ENCODE results near the gene ERH.

Gene ERH

DNA sequence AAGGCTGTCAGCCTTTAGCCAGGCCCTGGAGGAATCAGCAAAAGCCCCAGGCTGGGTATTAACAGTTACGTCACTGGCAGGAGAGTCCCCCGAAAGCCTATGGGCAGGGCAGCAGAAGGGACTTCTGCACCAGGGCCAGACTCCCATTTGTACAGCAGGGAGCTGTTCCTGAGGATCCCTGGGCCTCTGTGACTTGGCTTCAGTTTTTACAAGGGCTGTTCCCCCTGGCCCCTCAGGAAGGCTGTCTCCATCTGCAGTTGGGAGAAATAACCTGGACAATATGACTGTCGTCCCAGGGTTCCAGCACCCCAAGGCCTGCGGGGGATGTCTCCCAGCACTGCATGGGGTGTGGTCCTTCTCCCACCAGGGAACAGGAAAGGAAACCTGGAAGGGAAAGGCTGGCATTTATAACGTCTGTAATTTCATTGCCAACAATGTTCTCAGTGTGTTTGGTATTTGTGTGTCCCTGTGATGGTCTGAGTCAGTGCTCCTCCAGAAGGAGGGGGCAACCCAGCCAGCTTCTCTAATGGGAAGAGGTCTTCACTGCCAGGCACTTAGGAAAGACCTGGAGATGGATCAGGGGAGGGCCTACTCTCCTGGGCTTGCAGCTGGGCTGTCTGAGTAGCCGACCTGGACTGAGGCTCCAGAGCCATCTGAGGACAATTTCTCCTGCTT lies 42.4 kb downstream of the ERH start:
- no peak for DNase-seq (ENCODE audit: low spot score)

DNA sequence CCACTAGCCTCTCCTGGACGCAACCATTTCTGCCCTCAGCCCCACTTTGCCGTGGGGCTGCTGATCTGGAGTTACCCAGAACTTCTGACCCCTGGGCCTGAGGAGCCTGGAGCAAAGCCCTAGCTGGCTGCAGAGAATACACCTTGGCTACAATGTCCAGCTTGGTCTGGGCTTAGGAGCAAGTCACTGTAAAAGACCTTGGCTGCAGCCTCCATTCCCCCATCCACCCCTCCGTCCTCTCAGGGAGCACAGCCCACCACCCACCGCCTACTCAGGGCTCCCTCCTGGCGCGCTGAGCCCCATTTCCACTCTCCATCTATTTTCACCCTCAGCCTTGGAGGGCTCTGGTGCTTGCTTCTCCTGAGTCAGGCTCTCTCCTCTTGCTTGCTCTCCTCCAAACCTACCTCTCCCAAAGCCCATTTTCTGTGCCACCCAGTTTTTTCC lies 42.9 kb downstream of the ERH start:
- no peak for DNase-seq (ENCODE audit: low spot score)

DNA sequence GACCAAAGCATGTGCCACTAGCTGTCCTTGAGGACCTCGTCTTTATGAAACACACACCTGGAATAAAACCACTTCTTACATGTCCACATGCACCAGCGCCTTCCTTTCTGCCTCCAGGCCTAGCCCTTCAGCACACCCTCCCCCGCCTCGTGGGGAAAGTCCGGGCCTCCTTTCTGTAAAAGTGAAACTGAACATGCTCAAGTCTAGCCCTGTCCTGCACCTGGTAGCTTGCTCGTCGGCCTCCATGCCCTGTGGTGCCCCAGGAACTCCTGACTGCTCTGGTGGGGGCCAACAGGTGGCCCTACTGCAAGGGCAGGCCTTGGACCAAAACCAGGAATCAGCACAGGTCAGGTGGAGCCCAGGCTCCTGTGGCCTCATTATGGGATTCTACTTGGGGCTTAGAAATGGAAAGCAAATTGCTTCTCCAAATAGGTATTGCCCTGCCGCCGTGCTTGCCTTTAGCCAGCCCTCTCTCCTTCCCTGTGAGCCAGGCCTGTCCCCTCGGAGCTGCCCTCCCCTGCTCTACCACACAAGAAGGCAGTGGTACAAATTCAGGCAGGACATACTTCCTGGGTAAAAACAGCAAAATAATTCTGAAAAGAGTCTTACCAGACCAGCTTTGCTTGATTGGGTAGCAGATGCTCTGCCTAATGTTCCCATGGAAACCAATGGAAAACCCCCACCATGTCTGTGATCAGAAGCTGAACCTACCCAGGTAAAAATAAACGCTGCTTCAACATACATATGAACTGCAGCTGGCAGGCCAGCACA lies 43.5 kb downstream of the ERH start:
- peak; percentile 77 for DNase-seq (ENCODE audit: low spot score)

DNA sequence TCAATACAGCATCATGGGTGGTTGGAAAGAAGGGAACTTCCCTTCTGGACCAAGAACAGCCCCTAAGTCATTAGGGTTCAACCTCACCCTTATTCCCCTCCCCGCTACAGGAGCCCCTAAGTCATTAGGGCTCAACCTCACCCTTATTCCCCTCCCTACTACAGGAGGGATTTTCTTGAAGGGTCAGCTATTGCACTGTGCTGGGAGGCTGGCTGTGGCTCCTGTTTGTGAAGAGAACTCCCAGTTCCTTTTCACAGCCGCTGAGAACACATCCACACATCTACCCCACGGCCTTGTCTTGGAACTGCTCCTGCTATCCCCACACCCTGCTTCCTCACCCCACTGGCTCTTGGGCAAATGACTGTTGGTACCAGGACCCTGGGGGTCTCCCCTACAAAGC lies 44.9 kb downstream of the ERH start:
- no peak for DNase-seq (ENCODE audit: low spot score)

DNA sequence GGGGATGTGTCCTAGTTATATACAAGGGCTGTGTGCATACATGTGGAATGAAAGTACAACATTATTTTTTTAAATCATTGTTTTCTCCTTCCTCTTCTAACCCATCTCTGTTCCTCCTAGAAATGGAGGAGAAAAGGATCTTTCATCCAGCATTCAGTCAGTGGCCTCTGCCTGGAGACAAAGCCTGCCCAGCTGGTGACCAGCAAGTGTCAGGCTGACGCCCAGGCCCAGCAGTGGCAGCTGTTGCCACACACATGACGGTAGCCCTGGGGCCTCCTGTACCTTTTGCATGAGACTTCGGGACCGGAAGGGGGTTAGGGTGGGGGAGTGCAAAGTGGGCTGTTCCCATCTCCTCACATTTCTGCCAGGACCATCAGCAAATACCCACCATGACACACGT lies 46.2 kb downstream of the ERH start:
- no peak for DNase-seq (ENCODE audit: low spot score)

DNA sequence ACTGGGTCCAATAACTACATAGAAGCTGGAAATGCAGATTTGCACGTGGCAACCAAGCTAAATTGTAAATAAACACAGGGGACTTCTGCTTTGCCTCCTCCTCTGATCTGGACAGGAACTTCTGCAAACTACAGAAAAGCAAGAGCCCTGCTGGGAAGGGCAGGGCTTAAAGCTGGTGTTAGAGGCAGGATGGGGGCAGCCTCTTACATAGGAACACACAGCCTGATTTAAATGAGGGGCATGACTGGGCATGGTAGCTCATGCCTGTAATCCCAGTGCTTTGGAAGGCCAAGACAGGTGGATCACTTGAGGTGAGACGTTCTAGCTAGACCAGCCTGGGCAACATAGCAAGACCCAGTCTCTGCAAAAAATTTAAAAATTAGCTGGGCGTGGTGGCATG lies 46.7 kb downstream of the ERH start:
- no peak for DNase-seq (ENCODE audit: low spot score)

DNA sequence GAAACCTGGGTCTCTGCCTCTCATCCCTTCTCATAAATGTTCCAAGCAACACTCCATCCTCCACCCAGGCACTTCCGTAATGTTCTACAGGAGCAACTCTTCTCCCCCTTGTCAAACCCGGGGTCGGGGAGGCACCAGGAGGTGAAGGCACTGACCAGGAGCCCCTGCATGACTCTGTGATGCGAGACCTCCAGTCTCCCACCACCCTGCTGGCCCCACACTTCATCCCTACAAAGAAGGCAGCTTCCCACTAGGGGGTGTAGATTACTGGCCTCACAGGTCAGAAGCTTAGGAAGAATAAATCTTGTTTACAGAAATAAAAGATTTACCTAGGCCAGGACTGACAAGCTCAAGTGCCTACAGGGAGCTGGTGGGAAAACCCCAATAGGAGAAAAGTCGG lies 47.2 kb downstream of the ERH start:
- DNase-seq (ENCODE audit: low spot score), result no peak

DNA sequence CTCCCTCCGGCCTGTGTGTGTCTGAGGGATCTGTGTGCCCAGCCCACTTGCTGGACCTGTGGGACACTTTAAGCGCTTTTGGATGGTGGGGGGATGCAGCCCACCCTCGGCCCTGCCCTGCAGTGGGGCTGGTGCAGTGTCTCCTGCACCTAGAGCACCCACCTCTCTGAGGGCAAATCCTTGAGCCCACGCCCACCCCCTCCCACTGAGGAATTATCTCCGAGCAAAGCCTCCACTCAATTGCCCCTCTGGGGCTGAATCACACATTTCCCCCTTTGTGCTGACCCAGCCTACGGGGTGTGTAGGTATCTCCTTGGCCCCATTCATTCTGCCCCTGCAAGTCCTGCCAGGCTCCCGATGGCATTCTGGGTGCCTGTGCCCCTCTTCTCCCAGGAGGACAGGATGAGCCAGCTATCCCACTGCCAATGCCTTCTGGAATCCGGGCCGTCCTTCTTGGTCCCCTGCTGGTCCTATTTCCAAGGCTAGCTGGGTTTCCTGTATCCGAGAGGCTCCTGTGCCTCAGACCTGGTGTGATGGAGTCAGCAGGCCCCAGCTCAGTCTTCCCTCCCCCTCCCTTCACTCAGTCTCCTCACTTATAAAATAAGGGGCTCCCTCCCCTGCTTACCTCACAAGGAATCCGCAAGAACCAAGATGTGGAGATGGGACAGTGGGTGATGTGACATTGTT lies 48.9 kb downstream of the ERH start:
- DNase-seq (ENCODE audit: low spot score), result no peak

DNA sequence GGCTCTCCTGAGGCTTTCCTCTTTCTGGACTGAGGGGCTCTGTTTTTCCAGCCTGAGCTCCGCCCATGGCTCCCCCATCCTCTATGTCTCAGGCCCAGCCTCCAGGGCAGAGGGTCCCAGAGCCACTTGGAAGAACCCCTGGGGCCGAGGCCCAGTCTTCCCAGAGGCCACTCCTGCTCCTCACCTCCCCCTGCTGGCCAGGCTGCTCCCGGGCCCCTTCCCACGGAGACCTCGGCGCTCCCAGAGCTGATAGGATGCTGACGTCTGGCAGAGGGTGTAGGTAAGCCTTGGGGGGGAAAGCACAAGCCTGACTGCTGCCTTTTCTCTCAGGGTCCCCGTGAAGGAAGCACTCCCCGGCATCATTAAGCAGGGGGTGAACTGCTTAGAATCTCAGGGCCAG lies 51.4 kb downstream of the ERH start:
- DNase-seq (ENCODE audit: low spot score), result peak; percentile 9

DNA sequence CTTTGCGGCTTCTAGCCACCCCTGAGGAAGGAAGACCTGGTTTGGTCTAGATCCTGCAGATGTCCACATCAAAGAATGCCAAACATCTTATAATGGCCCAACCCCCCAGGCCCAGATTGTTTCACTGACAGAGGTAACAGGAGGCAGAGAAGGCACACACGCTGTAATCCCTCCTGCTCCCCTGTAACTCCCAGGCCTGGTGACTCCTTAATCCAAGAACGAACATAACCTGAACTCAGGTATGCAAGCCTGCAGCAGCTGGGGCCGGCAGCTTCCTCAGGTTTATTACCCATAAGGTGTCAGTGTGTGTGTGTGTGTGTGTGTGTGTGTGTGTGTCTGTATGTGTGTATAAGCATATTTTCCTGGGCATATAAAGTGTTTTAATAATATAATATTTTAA lies 52.7 kb downstream of the ERH start:
- no peak for DNase-seq (ENCODE audit: low spot score)

DNA sequence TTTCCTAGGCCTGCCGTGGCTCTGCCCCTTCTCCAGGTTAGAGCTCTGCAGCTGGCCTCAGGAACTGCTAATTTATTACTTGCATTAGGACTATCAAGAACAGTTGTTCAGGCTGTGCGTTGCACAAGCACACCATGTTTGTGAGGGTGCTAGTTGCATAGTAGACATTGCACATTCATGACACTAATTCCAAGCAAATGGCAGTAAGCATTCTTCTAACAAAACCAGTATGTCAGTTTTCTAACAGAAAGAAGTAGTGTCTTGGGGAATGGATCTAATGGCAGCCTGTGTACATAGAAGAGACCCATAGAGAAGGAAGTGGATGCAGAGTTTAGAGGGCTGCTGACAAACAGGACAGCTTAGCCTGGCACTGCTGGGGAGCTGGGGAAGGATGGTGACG lies 53.9 kb downstream of the ERH start:
- DNase-seq (ENCODE audit: low spot score), result no peak

DNA sequence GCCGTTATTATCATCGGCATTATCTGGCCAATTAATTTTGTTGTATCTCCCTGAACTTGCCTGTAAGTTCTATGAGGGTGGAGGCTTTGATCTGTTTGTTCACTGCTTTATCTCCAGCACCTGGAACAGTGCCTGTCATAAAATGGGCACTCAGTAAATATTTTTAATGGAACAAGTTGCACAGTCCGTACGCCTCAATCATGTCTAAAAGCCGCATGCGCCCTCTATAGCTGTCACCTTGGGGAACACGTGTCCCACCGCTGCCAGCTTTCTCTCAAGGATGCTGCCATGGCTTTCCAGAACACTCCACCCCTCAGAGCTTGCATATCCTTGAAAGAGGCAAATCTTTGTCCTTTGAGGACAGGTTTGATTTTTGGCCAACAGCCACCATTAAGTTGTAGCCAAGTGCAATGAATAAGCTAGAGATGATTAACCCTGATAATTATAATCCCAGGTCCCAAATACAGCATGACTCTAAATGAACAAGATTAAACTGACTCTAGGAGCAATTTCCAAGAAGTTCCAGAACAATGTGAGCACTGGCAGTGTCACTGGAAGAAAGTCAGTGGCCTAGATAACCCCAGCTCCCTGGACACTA lies 55.1 kb downstream of the ERH start:
- DNase-seq (ENCODE audit: low spot score), result no peak

DNA sequence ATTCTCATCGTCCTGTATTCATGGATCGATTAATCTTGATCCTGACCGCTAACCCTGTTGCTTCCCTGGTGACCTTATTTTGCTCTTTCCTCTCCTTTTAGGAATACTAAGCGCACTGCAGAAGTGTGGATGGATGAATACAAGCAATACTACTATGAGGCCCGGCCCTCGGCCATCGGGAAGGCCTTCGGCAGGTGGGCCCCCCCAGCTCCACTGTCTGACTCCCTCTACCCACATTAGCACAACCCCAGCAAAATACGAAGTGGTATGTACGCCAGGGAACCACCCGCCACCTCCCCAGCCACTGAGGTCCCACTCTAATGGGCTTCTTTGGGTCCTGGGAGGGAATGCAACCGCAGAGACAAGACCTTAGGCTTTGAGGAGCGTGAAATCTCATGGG lies 58.7 kb downstream of the ERH start:
- no peak for DNase-seq (ENCODE audit: low spot score)

DNA sequence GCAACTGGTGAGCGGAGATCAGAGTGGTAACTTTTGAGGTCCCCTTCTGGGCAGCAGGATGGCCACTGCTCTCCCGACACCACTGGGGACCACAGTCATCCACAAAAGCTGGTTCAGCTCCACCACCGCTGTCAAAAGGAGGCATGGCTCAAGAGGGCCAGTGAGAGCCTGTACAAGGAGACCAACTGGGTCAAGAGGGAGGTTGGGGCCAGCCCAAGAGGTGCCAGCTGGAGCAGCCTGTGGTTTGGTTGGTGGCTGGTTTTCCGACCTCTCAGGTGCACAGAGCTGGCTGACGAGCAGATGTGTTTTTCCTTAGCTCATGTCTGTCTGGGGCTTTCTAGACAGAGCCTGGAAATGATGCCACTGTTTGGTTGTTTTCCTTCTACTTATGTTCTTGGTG lies 60.1 kb downstream of the ERH start:
- DNase-seq (ENCODE audit: low spot score), result no peak

DNA sequence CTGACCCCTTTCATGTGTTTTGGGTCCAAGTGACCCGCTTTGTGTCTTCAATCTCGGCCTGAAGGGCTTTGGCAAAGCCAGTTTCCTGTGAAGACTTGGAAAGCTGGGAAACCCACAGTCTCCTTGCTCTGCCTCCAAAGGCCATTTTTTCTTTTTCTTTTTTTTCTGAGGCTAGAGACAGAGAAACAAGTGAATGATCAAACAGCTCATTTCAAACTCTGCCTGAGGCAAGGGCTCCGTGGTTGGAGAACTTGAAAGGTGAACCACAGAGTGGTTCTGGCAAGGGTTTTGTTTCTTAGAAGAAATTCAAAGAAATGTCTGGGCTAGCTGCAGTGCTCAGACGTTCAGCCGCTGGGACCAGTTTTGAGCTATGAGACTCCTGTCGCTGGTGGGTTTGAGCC lies 62.7 kb downstream of the ERH start:
- DNase-seq (ENCODE audit: low spot score), result no peak

DNA sequence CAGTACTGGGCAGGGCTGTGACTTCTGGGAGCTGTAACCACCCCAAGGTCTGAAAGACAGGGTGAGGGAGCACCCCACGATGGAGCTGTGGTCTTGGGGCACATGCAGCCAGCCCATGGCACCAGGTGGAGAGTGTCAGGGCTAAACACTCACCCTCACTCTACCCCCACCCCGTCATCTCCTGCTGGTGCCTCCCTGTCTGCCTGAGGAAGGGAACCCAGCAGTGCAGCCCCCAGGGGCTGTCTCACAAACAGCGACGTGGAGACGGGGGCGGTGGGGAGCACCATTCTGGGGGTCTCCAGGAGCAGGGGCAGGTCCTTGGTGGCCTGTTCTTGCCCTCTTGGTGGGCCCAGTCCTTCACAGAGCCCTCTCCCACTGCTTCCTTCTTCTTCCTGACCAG lies 63.5 kb downstream of the ERH start:
- DNase-seq (ENCODE audit: low spot score), result no peak

DNA sequence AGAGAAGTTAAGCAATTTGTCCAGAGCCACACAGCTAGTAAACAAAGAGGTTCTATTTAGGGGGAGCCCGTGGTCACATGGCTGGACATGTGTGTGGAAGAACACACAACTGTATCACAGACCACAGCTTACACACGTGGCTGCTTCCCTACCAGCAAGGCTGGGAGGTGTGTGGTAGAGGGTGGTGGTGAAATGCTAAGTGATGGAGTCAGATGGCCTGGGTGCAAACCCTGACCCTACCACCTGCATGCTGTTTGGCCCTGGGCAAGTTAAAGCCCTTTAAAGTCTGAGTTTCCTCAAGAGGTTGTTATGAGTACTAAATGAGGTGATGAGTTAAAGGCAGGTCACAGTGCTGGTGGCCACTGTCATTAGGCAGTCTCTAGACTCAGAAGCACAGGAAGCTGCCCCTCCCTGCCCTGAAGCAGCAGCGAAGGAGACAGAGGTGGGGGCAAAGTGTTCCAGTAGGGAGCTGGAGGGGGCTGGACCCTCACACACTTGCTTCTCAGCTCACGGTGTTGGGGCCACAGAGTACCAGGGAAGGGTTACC lies 64.2 kb downstream of the ERH start:
- DNase-seq (ENCODE audit: low spot score), result no peak

DNA sequence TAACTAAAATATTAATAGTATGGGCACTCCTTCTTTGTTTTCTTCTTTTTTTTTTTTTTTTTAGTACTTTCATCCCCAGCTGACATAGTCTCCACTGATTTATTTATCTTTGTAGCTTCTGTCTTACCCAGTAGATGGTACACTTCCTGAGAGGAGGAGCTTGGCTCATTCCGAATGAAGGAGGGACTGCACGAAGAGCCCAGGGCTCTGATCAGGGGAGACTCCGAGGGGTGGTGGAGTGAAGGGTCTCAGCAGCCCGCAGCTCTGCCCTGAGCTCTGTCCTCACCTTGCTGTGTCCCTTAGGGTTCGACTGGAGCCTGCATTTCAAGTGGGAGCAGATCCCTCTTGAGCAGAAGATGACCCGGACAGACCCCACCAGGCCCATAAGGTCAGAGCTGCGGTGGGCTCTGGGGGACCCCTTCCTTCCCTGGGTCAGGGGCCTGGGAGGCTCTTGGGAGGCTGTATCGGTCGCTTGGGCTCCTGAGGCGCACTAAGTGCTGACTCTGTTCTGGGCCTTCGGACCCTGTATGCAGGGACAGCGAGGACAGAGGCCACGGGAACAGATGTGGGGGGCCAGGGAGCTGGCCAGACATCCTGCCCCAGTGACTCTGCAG lies 65.2 kb downstream of the ERH start:
- DNase-seq (ENCODE audit: low spot score), result no peak

DNA sequence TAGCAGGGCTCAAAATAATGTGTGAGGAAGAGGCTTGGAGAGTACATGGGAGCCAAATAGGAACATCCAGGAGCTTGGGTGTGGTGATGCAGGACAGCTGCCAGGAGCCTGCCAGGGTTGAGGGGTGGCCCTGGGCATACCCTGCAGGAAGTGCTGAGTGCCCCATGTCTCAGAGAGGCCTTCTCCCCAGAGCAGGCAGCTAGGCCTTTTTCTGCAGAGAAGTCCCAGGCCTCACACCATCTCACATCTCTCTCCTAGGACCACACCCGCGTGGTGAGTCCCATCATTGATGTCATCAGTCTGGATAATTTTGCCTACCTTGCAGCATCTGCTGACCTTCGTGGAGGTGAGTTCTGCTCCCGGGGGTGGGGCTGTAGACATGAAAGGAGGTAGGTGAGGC lies 66.9 kb downstream of the ERH start:
- DNase-seq (ENCODE audit: low spot score), result no peak

All from activated CD4-positive, alpha-beta T cell treated with anti-CD3 and anti-CD28 coated beads, Interleukin-2, Interleukin-4, amounts not matched to agents 100 ng/mL and 50 ng/mL, durations not matched to agents 16 hours and 8 hours (primary cell).